Measurements from ENCODE around the gene APBA1.

- TF ChIP-seq POLR2A (IDR thresholded peaks at IDR 0.05; ENCODE audit: low read depth, low read length) = no peak
- no peak for TF ChIP-seq CTCF (IDR thresholded peaks at IDR 0.05; ENCODE audit: extremely low read depth in 1 of 2, insufficient read depth in 1 of 2, low read depth in 1 of 2, low read length in 2 of 2)
- TF ChIP-seq JUN (IDR thresholded peaks at IDR 0.05; ENCODE audit: borderline replicate concordance, insufficient read depth, insufficient read length, low read depth) = peak; percentile 64
- peak; percentile 68 for TF ChIP-seq POLR2AphosphoS5 (IDR thresholded peaks at IDR 0.05; ENCODE audit: insufficient read depth, low read depth, low read length)
- TF ChIP-seq GATA2 (IDR thresholded peaks at IDR 0.05; ENCODE audit: insufficient read depth, insufficient read length, low read depth, low read length) = peak; percentile 66
Observed at GRCh38 chr9:69573651-69574050, 98.5 kb downstream of the APBA1 start.
